Fibroblast of pulmonary artery (primary cell): ENCODE measurements around the gene CACNB1.

Experiments
- DNase-seq: peaks from one replicate; pipeline ENCODE4 v3.0.0-alpha.2; 2010; ENCODE audit warnings: low read depth
- H3K4me3 ChIP-seq: replicated peaks from 2 replicates; pipeline ENCODE4 v1.5.1; 2011; ENCODE audit warnings: low read depth, mild to moderate bottlenecking, control low read depth, low read length, moderate library complexity
- TF ChIP-seq, protein P1 (sequence below): IDR thresholded peaks from 2 replicates; pipeline ENCODE4 v1.5.1; 2011; ENCODE audit warnings: mild to moderate bottlenecking, control low read depth, low read length, inconsistent platforms; ENCODE audit errors: missing control alignments

The CACNB1 gene

DNA sequence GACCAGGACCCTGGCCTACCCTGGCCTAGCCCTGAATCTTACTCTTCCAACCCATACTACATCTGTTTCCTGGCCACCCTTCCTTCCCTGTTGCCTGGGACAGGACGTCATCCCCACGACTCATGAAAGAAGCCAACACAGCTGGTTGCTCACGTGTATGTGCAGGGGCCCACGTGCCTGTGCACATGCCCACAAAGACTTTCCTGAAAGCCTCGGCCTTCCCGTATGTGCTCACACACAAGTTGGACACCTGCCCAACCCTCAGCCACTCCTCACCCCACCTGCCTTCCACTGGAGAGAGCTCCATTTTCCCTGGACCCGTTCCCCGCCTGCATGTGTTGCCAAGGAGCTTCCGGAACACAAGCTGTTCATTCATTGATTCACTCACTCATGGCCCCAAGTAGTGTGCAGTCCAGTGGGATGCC, 53.0 kb downstream of the CACNB1 start:
- DNase-seq: peak; percentile 92
- H3K4me3 ChIP-seq: no peak overlapping the region
- TF ChIP-seq, protein P1, sequence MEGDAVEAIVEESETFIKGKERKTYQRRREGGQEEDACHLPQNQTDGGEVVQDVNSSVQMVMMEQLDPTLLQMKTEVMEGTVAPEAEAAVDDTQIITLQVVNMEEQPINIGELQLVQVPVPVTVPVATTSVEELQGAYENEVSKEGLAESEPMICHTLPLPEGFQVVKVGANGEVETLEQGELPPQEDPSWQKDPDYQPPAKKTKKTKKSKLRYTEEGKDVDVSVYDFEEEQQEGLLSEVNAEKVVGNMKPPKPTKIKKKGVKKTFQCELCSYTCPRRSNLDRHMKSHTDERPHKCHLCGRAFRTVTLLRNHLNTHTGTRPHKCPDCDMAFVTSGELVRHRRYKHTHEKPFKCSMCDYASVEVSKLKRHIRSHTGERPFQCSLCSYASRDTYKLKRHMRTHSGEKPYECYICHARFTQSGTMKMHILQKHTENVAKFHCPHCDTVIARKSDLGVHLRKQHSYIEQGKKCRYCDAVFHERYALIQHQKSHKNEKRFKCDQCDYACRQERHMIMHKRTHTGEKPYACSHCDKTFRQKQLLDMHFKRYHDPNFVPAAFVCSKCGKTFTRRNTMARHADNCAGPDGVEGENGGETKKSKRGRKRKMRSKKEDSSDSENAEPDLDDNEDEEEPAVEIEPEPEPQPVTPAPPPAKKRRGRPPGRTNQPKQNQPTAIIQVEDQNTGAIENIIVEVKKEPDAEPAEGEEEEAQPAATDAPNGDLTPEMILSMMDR: no peak

- TF ChIP-seq, protein P1: no peak
- no peak overlapping the region for H3K4me3 ChIP-seq
- no peak for DNase-seq
Observed at GRCh38 chr17:39143552-39144093, 53.8 kb downstream of the CACNB1 start.

GRCh38 chr17:39141915-39142664, 55.4 kb downstream of the CACNB1 start:
- TF ChIP-seq, protein P1: no peak
- no peak overlapping the region for H3K4me3 ChIP-seq
- DNase-seq: no peak

GRCh38 chr17:39141294-39141693, 56.2 kb downstream of the CACNB1 start:
- DNase-seq: no peak
- no peak overlapping the region for H3K4me3 ChIP-seq
- TF ChIP-seq, protein P1: no peak

GRCh38 chr17:39139561-39139960, 57.9 kb downstream of the CACNB1 start:
- H3K4me3 ChIP-seq: no peak overlapping the region
- no peak for DNase-seq
- TF ChIP-seq, protein P1: no peak

GRCh38 chr17:39139161-39139511, 58.3 kb downstream of the CACNB1 start:
- TF ChIP-seq, protein P1: no peak
- no peak overlapping the region for H3K4me3 ChIP-seq
- peak; percentile 51 for DNase-seq
